Measurements from ENCODE around the gene LAG3. TPM values are rescaled to one million over a fixed set of nuclear protein-coding genes. Genes with fewer than 3 reads are reported as not detected.

Gene LAG3
- total and polyA plus RNA-seq, 4 donors = 0.82 to 1.7 (median 1.4) TPM

DNA sequence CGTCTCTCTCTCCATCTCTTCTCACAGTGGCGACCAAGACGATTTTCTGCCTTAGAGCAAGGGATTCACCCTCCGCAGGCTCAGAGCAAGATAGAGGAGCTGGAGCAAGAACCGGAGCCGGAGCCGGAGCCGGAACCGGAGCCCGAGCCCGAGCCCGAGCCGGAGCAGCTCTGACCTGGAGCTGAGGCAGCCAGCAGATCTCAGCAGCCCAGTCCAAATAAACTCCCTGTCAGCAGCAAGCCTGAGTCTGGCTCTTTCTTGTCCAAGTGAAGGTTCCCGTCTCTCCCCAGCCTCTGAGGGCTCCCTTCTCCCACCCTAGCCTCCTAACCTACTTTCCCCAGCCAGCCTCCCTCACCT, 5.9 kb downstream of the LAG3 start:
- peaks cover 0 to 1% (median 0%) of the 10 kb centered on the region in 3 donors for H3K27me3 ChIP-seq (ENCODE audit: control insufficient read depth in 3 of 3, insufficient read depth in 3 of 3, low read length in 2 of 3)
- H3K9ac ChIP-seq (ENCODE audit: insufficient read depth in 1 of 2, low read length in 2 of 2) = no peak overlapping the region
- H3K36me3 ChIP-seq (ENCODE audit: control insufficient read depth in 4 of 4, insufficient read depth in 4 of 4, low read length in 4 of 4) = peaks cover 0 to 2% (median 0%) of the 10 kb centered on the region in 4 donors
- H3K9me3 ChIP-seq (ENCODE audit: control insufficient read depth in 4 of 4, insufficient read depth in 3 of 4, low read length in 3 of 4) = peaks cover 0 to 2% (median 0%) of the 10 kb centered on the region in 4 donors
- no peak for DNase-seq
- H3K27ac ChIP-seq (ENCODE audit: low read depth in 1 of 2, low read length in 1 of 2) = peak overlapping the region in 1 of 2 donors; percentile 69
- H3K4me1 ChIP-seq (ENCODE audit: control insufficient read depth in 5 of 5, insufficient read depth in 5 of 5, low read length in 5 of 5) = peaks cover 0 to 22% (median 4%) of the 10 kb centered on the region in 5 donors
- TF ChIP-seq, protein P1, sequence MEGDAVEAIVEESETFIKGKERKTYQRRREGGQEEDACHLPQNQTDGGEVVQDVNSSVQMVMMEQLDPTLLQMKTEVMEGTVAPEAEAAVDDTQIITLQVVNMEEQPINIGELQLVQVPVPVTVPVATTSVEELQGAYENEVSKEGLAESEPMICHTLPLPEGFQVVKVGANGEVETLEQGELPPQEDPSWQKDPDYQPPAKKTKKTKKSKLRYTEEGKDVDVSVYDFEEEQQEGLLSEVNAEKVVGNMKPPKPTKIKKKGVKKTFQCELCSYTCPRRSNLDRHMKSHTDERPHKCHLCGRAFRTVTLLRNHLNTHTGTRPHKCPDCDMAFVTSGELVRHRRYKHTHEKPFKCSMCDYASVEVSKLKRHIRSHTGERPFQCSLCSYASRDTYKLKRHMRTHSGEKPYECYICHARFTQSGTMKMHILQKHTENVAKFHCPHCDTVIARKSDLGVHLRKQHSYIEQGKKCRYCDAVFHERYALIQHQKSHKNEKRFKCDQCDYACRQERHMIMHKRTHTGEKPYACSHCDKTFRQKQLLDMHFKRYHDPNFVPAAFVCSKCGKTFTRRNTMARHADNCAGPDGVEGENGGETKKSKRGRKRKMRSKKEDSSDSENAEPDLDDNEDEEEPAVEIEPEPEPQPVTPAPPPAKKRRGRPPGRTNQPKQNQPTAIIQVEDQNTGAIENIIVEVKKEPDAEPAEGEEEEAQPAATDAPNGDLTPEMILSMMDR (IDR thresholded peaks at IDR 0.05; ENCODE audit: control extremely low read depth, extremely low read depth) = no peak
- 60 to 64% methylated on average over 14 of the region's 14 CpGs for WGBS, 2 donors
- no peak for ATAC-seq (ENCODE audit: insufficient read depth, low FRiP score)
- no peak overlapping the region for H3K4me3 ChIP-seq

DNA sequence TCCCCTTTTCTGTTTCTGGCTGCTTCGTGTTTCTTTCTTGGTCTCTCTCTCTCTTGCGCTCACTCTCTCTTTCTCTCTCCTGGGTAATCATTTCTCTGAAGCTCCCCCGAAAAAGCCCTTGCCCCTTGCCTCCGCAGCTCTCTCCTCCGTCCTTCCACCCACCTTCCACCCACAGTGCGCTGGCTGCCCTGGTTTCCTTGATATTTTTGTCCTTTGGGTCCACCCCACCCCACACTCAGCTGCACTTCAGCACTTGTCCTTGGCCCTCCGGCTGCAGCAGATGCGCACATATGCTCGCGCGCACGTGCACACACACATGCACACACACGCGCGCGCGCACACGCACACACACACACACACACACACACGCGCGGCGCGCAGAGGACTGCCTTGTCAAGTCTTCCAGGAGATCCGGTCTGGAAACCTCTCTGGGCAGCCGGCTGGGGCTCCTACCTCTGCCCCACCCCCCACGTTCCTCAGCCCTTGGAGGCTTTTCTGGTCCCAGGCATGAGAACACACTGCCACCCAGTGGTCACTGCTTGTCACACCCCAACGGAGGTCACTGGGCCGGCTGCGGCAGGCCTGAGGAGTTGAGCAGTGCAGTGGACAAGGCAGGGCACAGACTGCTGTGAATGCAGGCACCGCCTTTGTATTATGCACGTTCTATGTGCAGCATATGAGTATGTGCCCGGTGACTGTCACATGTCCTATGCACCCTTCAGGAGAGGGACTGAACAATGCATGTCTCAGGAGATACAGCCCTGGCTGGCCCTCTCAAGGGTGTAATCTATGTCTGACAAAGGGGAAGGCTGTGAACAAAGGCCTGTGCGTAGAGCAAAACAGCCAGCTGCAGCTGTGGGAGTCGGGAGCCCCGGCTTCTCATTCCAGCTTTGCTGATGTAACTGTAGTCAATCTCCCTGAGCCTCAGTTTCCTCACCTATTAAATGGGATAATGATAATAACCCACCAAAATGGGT, 6.5 kb downstream of the LAG3 start:
- H3K4me3 ChIP-seq = peak overlapping the region; percentile 37
- H3K9ac ChIP-seq (ENCODE audit: insufficient read depth in 1 of 2, low read length in 2 of 2) = no peak overlapping the region
- no peaks in the 10 kb centered on the region for H3K9me3 ChIP-seq (ENCODE audit: control insufficient read depth in 4 of 4, insufficient read depth in 3 of 4, low read length in 3 of 4)
- DNase-seq (peak; percentile 95 to 97 (median 96)), ATAC-seq (ENCODE audit: insufficient read depth, low FRiP score) (peak; percentile 94)
- TF ChIP-seq, protein P1 (IDR thresholded peaks at IDR 0.05; ENCODE audit: control extremely low read depth, extremely low read depth) = peak; percentile 99
- peaks cover 0 to 2% (median 0%) of the 10 kb centered on the region in 4 donors for H3K36me3 ChIP-seq (ENCODE audit: control insufficient read depth in 4 of 4, insufficient read depth in 4 of 4, low read length in 4 of 4)
- WGBS, 2 donors = 5% methylated on average over 34 to 35 of the region's 35 CpGs
- H3K27ac ChIP-seq (ENCODE audit: low read depth in 1 of 2, low read length in 1 of 2) = peak overlapping the region in 1 of 2 donors; percentile 69
- H3K4me1 ChIP-seq (ENCODE audit: control insufficient read depth in 5 of 5, insufficient read depth in 5 of 5, low read length in 5 of 5) = peaks cover 0 to 17% (median 2%) of the 10 kb centered on the region in 5 donors
- H3K27me3 ChIP-seq (ENCODE audit: control insufficient read depth in 3 of 3, insufficient read depth in 3 of 3, low read length in 2 of 3) = no peaks in the 10 kb centered on the region

DNA sequence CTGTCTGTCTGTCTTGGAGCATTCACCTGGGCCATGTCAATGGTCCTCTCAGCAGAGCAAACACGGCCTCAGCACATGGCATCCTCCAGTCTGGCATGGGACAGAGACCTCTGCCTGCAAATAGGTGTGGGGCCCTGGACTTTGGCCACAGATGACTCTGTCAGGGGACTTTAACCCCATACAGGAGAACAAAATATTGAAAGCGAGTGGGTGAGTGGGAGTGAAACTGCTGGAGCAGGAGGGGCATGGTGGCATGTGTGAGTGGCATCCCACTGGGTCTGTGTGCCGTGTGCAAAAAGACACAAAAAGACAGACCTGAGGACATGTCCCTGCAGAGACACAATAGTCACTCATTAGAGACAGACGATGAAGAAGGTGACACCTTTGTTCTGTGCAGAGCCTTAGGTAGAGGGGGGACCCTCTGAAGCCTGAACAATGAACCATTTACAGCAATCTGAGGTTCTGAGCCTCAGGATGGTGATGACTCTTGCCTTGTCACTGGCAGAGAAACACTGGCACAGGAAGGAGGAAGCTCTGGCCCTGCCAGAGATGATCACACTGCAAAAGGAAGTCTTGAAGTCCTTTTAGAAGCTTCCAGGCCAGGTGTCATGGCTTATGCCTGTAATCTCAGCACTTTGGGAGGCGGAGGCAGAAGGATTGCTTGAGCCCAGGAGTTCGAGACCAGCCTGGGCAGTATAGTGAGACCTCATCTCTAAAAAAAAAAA, 7.5 kb downstream of the LAG3 start:
- ATAC-seq (ENCODE audit: insufficient read depth, low FRiP score) (no peak), DNase-seq (no peak)
- TF ChIP-seq, protein P1 (IDR thresholded peaks at IDR 0.05; ENCODE audit: control extremely low read depth, extremely low read depth) = no peak
- Histone ChIP-seq H3K27ac (ENCODE audit: low read depth in 1 of 2, low read length in 1 of 2) (no peak overlapping the region), H3K9me3 (ENCODE audit: control insufficient read depth in 4 of 4, insufficient read depth in 3 of 4, low read length in 3 of 4) (no peaks in the 10 kb centered on the region), H3K36me3 (ENCODE audit: control insufficient read depth in 4 of 4, insufficient read depth in 4 of 4, low read length in 4 of 4) (peaks cover 0 to under 1% (median 0%) of the 10 kb centered on the region in 4 donors), H3K4me3 (no peak overlapping the region), H3K9ac (ENCODE audit: insufficient read depth in 1 of 2, low read length in 2 of 2) (no peak overlapping the region), H3K4me1 (ENCODE audit: control insufficient read depth in 5 of 5, insufficient read depth in 5 of 5, low read length in 5 of 5) (peaks cover 0 to 15% (median 2%) of the 10 kb centered on the region in 5 donors), H3K27me3 (ENCODE audit: control insufficient read depth in 3 of 3, insufficient read depth in 3 of 3, low read length in 2 of 3) (no peaks in the 10 kb centered on the region)
- WGBS, 2 donors = 87 to 91% methylated on average over 6 of the region's 6 CpGs
